Measurements from ENCODE around the gene IFITM1.

Gene IFITM1

GRCh38 chr11:287821-288477, 25.9 kb upstream of the IFITM1 start:
- ChIA-PET CTCF (interaction anchor here (3.4 to 9.1 kb wide), 2 partner anchors 18 to 37 kb away, joined by 10 to 68 read pairs; partner anchors contain the start of gene IFITM2), POLR2A (no interaction called here)
- DNase-seq (ENCODE audit: low read depth, low spot score) = no peak
- peak overlapping the region; percentile 61 for H3K4me3 ChIP-seq (ENCODE audit: low read depth, low read length)
- no peak for TF ChIP-seq CTCF (IDR thresholded peaks at IDR 0.05; ENCODE audit: insufficient read depth, low read length, missing control alignments)

GRCh38 chr11:288478-289397, 25.1 kb upstream of the IFITM1 start, which contains the start of gene PGGHG:
Gene PGGHG, plus strand, starts transcription at chr11:289126. Its CDS starts 691 bp downstream, at chr11:289817.
- no peak for DNase-seq (ENCODE audit: low read depth, low spot score)
- POLR2A ChIA-PET = no interaction called here
- CTCF ChIA-PET = interaction anchor here (3.4 to 9.1 kb wide), 2 partner anchors 17 to 38 kb away, joined by 10 to 68 read pairs; partner anchors contain the start of gene IFITM2
- peak within 1 kb of the TSS; percentile 61 for H3K4me3 ChIP-seq (ENCODE audit: low read depth, low read length)
- TF ChIP-seq CTCF (IDR thresholded peaks at IDR 0.05; ENCODE audit: insufficient read depth, low read length, missing control alignments) = no peak

GRCh38 chr11:289398-289711, 24.5 kb upstream of the IFITM1 start:
- DNase-seq (ENCODE audit: low read depth, low spot score) = no peak
- peak overlapping the region; percentile 55 for H3K4me3 ChIP-seq (ENCODE audit: low read depth, low read length)
- CTCF ChIA-PET = interaction anchor here (3.4 to 9.1 kb wide), 2 partner anchors 16 to 38 kb away, joined by 10 to 68 read pairs; partner anchors contain the start of gene IFITM2
- POLR2A ChIA-PET = no interaction called here
- TF ChIP-seq CTCF (IDR thresholded peaks at IDR 0.05; ENCODE audit: insufficient read depth, low read length, missing control alignments) = no peak

GRCh38 chr11:289712-290620, 23.9 kb upstream of the IFITM1 start:
- CTCF ChIA-PET = interaction anchor here (3.4 to 9.1 kb wide), 2 partner anchors 16 to 39 kb away, joined by 10 to 68 read pairs; partner anchors contain the start of gene IFITM2

GRCh38 chr11:290621-291231, 23.1 kb upstream of the IFITM1 start:
- ChIA-PET POLR2A (no interaction called here), CTCF (interaction anchor here (3.4 to 9.1 kb wide), 2 partner anchors 15 to 40 kb away, joined by 10 to 68 read pairs; partner anchors contain the start of gene IFITM2)
- no peak for TF ChIP-seq CTCF (IDR thresholded peaks at IDR 0.05; ENCODE audit: insufficient read depth, low read length, missing control alignments)
- no peak overlapping the region for H3K4me3 ChIP-seq (ENCODE audit: low read depth, low read length)
- no peak for DNase-seq (ENCODE audit: low read depth, low spot score)

More at GRCh38 chr11:289712-290620, 23.9 kb upstream of the IFITM1 start:
- POLR2A ChIA-PET = no interaction called here
- peak overlapping the region; percentile 55 for H3K4me3 ChIP-seq (ENCODE audit: low read depth, low read length)
- no peak for TF ChIP-seq CTCF (IDR thresholded peaks at IDR 0.05; ENCODE audit: insufficient read depth, low read length, missing control alignments)
- DNase-seq (ENCODE audit: low read depth, low spot score) = no peak
